Posterior cingulate gyrus (tissue), 11 donors: ENCODE data around the gene QSER1.
"Not testable (repeated sequence)": the region's sequence is repeated elsewhere in the genome, so short reads cannot be mapped to it uniquely, and the experiment has no call there.

Experiments
- DNase-seq, 10 donors: peaks; one replicate each; pipeline versions ENCODE4 v3.0.0 to v3.0.0-alpha.2; 2020 to 2021; ENCODE audit warnings: mixed read lengths in 3 of 10
- intact Hi-C: fragments of 100-400 bp; cut with DNase I; formaldehyde crosslinking; loops from one replicate; pipeline ENCODE4 v1.15.1; 2023

QSER1 gene

GRCh38 chr11:32920570-32920969, 28.0 kb downstream of the QSER1 start:
- intact Hi-C loops = no loop called here

GRCh38 chr11:32921204-32921603, 28.6 kb downstream of the QSER1 start:
- intact Hi-C loops = no loop called here
- DNase-seq = no peak

More at GRCh38 chr11:32920570-32920969, 28.0 kb downstream of the QSER1 start:
- no peak for DNase-seq

GRCh38 chr11:32931606-32932005, 39.0 kb downstream of the QSER1 start:
- intact Hi-C loops = no loop called here
- DNase-seq = no peak

DNA sequence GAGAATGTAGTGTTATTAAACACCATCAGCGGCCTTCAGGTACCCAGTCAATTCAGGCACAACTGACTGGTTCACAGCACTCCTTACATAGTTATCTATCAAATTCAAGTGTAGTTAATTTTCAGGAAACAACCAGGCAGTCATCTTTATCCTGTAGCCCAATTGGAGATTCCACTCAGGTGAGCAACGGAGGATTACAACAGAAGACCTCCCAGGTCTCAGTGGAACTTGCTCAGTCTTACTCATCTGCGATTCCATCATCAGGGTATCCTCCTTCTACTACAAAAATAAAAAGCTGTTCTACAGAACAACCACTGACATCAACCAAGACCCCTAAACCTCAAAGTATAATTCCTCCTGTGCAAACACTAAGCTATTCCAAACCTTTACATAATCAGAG, 39.6 kb downstream of the QSER1 start:
- intact Hi-C loops = no loop called here
- no peak for DNase-seq

DNA sequence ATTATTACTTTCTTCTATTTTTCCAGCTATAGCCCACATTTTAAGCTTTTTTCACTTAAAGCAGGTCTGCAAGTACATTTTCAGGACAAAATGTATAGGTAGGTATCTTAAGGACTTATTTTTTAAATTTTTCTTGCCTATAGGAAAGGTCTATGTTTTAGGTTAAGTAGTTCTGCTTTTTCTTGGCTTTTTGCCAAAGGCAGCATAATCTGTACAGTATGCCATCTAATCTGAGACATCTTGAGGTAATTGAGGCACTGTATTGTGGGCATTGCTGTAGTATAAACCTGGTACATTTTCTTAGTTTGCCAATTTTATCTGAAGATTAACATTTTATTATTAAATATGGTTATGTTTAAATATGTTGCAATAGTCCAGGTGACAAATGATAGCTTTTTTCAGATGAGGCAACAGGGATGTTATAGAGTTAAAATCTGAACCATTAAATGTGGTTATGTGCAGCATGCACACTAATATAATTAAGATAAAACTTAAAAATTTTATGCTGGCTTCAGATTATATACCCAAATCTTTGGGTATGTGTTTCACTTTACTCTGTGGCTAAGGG, 42.9 kb downstream of the QSER1 start:
- intact Hi-C loops = no loop called here

DNA sequence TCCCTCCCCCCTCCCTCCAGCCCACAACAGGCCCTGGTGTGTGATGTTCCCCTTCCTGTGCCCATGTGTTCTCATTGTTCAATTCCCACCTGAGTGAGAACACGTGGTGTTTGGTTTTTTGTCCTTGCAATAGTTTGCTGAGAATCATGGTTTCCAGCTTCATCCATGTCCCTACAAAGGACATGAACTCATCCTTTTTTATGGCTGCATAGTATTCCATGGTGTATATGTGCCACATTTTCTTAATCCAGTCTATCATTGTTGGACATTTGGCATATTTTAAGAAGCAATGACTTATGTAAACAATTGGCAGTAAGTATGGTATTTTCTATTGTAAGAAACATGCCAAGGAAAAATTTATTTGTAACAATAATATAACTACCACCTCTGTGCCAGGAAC, 43.6 kb downstream of the QSER1 start:
- intact Hi-C loops, DNase-seq: not testable (repeated sequence)

More for the DNA sequence above, 42.9 kb downstream of the QSER1 start:
- DNase-seq = no peak

- intact Hi-C loops, DNase-seq: not testable (repeated sequence)
Measured at GRCh38 chr11:32937283-32937682, 44.7 kb downstream of the QSER1 start.

- intact Hi-C loops = no loop called here
- no peak for DNase-seq
Measured at GRCh38 chr11:32939046-32939445, 46.4 kb downstream of the QSER1 start.

DNA sequence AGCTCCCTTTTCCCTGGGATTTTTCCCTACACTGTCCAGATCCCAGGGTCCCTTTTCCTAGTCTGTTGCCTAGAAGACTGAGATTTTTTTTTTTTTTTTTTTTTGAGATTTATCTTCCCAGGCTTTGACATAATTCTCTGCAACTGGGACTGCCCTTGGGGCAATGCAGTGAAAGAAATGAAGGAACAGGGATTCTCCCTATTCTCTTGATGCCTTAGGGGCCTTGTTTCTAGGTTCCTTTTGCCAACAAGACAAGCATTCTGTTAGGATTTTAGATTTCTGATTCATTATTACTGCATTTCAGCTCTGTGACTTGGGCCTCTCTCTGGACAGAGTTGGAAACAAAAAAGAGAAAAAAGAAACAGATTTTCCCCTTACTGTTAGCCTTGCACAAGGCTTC, 47.3 kb downstream of the QSER1 start:
- DNase-seq = no peak
- intact Hi-C loops = no loop called here

DNA sequence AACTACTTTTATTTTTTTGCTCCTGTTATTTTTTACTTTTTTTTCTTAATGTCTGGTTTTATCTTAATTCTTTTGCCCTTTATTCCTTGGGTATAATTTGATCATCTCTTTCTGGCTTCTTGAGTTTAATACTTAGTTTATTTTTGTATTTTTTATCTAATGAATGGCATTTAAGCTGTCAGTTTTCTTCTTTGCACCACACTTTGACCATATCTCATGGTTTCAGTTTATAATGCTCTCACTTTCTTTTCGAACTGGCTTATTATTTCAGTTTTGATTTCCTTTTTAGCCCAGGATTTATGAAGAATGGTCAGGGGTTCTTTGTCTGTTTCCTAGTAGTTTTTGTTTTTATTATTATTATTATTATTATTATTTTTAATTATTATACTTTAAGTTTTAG, 48.3 kb downstream of the QSER1 start:
- no peak for DNase-seq
- intact Hi-C loops = no loop called here

DNA sequence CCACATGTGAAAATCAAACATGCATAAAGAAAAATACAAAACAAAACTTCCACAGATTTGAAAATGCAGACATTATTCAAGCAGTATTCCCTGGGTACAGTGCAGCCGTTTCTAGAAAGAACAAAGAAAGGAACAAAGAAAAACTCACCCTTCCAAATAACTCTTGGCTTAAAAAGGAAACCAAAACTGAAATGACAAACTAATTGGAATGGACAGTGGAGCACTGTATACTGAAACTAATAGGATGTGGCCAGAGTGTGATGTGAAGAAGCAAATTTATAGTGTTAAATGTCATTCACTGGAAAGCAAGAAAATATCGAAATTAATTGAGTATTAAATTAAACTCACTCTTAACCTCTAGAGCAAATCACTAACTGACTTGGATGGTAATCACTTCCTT, 55.4 kb downstream of the QSER1 start:
- intact Hi-C loops = no loop called here
- no peak for DNase-seq

DNA sequence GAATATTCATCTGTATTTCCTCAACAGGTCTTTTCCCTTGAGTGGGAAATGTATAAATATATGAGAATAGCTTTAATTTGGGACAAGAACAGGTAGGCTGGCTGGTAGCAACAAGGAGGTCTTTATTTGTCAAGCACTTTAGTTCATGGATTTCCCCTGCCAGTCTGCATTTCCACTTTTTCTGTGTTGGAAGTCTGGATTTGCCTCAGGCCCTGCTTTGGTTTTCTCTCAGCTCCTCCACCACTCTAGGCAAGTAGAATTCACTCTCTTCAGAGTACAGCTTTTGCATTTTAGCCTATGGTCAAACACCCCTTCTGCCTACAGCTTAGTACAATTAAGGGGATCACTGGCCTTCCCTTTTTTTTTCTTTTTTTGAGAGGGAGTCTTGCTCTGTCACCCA, 57.1 kb downstream of the QSER1 start:
- intact Hi-C loops = no loop called here

GRCh38 chr11:32952421-32952820, 59.8 kb downstream of the QSER1 start:
- no peak for DNase-seq
- intact Hi-C loops = no loop called here

More for the DNA sequence above, 57.1 kb downstream of the QSER1 start:
- no peak for DNase-seq

DNA sequence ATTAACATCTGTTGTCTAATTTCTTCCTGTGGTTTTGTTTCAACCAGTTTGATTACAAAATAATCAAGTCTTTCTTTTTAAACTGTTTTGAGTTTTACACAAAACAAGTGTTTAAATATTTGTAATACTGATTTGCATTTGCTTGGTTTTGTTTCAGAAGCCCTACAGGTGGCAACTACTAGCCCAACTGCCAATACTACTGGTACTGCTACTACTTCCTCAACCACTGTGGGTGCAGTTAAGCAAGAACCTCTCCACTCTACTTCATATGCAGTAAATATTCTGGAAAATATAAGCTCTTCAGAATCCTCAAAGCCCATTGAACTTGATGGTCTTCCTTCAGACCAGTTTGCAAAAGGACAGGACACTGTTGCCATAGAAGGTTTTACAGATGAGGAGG, 61.1 kb downstream of the QSER1 start:
- no peak for DNase-seq
- intact Hi-C loops = no loop called here

- intact Hi-C loops = loop anchor here (1.0 to 10.0 kb wide), 2 partner anchors 105 to 364 kb away; no protein-coding TSS in a partner anchor
Measured at GRCh38 chr11:32960553-32961164, 68.0 kb downstream of the QSER1 start.

GRCh38 chr11:32962016-32962415, 69.4 kb downstream of the QSER1 start:
- intact Hi-C loops = loop anchor here (10.0 kb wide), 1 partner anchor 363 kb away; no protein-coding TSS in a partner anchor
- no peak for DNase-seq

More at GRCh38 chr11:32960553-32961164, 68.0 kb downstream of the QSER1 start:
- no peak for DNase-seq

- DNase-seq = no peak
- intact Hi-C loops = loop anchor here (10.0 kb wide), 1 partner anchor 361 kb away; no protein-coding TSS in a partner anchor
Measured at GRCh38 chr11:32963721-32964120, 71.1 kb downstream of the QSER1 start.

DNA sequence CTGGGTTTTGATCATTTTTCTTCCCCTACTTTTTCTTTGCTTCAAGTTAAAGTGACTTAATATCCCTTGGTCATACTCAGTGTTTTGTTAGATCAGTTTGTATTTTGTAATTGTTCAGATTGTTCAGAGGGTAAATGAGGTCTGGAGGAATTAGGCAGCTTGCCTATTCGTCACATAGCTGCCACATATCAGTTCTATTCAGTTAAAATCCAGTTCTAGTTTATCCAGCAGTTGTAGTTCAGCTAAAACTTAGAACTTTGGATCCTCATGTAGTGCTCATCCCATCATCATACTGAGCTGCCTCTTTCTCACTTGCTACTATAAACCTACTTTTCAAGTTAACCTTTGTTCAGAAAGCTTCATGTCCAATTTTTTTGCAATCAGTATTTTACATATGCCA, 75.9 kb downstream of the QSER1 start:
- no peak for DNase-seq
- intact Hi-C loops = loop anchor here (10.0 kb wide), 1 partner anchor 356 kb away; no protein-coding TSS in a partner anchor

DNA sequence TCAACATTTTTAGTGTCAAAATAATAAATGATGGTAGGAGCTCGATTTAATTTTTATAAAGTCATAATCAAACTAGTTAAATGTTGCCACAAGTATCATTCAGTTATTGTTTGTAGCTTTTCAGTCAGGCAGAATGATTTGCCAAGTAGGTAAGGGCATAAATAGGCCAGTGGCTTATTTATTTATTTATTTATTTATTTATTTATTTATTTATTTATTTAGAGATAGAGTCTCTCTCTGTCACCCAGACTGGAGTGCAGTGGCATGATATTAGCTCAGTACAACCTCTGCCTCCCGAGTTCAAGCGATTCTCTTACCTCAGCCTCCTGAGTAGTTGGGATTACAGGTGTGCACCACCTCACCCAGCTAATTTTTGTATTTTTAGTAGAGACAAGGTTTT, 79.6 kb downstream of the QSER1 start:
- intact Hi-C loops, DNase-seq: not testable (repeated sequence)

DNA sequence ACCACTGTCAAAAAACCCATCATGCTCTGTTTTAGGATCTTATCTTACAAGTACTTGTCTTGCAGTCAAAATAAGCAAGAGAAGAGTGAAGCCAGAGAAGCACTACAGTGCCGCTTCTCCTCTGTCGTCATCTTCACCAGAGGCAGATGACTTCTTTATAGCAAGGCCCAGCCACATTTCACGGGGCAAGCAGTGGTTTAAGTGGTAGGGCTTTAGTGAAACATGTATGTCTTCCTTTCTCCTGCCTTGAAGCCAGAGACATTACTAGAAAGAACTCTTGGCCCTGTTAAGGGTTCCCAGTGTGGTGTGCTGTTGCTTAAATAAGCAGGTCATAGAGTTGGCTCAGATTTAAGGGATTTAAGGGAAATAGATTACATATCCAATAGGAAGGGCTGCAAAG, 80.2 kb downstream of the QSER1 start:
- intact Hi-C loops = no loop called here
- no peak for DNase-seq

DNA sequence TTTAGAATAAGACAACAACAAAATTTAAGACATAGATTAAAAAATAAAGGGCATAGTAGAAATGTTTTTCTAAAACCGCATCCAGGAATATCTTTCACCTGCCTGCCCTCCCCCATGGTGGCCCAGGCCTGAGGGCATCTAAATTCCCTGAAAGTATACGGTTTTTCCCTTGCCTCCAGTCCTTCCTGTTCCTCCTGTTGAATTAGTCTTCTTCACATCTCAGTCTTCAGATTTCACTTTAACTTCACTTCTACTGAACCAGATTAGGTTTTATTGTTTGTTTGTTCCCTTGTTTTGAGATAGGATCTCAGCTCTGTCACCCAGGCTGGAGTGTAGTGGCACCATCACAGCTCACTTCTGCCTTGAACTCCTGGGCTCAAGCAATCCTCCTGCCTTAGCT, 90.0 kb downstream of the QSER1 start:
- intact Hi-C loops = no loop called here
- DNase-seq = no peak

DNA sequence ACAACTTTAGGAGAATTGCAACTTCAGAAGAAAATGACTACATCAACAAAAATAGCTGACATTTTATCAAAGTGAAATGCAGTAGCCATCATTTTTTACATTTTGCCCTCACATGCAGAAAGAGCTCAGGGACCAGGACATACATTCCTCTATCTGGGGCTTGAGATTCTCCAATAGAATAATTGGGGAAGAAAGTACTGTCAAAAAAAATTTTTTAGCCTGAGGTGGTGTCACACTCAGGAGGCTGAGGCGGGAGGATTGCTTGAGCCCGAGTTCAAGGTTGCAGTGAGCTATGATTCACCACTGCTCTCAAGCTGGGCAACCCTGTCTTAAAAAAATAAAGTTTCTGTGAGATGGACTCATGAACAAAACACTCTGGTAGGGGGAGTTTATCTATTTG, 90.9 kb downstream of the QSER1 start:
- no peak for DNase-seq
- intact Hi-C loops = no loop called here
